ENCODE data around the gene CALML6. TPM values are rescaled to one million over a fixed set of nuclear protein-coding genes. Genes with fewer than 3 reads are reported as not detected.

CALML6 gene
- total RNA-seq, 1 experiment from 2014 or later = 1.7 TPM

DNA sequence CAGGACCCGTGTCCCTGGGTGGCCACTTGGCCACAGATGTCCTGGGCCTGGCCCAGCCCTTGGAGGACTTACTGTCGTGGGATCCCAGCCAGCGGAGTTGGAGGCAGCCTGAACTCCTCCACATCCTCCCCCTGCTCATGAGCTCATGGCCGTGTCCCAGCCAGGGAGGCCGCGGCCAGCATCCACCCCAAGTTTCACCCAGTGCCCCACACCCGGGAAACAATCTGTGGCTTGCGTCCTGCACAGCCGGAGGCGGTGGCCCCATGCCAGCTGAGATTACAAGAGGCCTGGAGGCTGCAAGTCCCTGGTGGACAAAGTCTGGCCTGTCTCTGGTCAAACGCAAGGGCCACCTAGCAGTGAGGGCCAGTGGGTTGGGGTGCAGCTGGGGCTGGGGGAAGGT is 31.5 kb downstream of the CALML6 start:
- H3K18ac ChIP-seq (ENCODE audit: insufficient read length, low read depth, low read length) = no peak overlapping the region

More for the DNA sequence above, 31.5 kb downstream of the CALML6 start:
- Histone ChIP-seq H3K27me3 (ENCODE audit: insufficient read depth, low read length) (no peaks in the 10 kb centered on the region), H2BK20ac (ENCODE audit: low read depth, low read length, poor library complexity, severe bottlenecking) (no peak overlapping the region), H2BK12ac (ENCODE audit: insufficient read length, low read depth, low read length) (no peak overlapping the region), H3K23me2 (ENCODE audit: insufficient read length, low read depth, low read length, poor library complexity, severe bottlenecking) (no peaks in the 10 kb centered on the region), H3T11ph (ENCODE audit: low read length) (no peak overlapping the region), H3K14ac (ENCODE audit: insufficient read depth, low read length) (no peak overlapping the region), H3K4me2 (ENCODE audit: insufficient read depth, insufficient read length, low read length) (no peak overlapping the region), H2BK120ac (ENCODE audit: low read depth, low read length, poor library complexity, severe bottlenecking) (no peak overlapping the region), H4K91ac (ENCODE audit: insufficient read length, low read depth, low read length) (no peak overlapping the region), H4K5ac (ENCODE audit: insufficient read length, low read depth, low read length) (no peak overlapping the region), H4K20me1 (ENCODE audit: control insufficient read depth, insufficient read depth, insufficient read length) (peaks cover 3% of the 10 kb centered on the region), H4K8ac (replicated peaks; ENCODE audit: insufficient read length, low read depth, low read length) (no peak overlapping the region), H3K79me2 (ENCODE audit: insufficient read depth, low read length) (no peaks in the 10 kb centered on the region), H3K79me1 (ENCODE audit: insufficient read depth, low read depth, low read length, poor library complexity, severe bottlenecking) (no peaks in the 10 kb centered on the region), H3K4ac (ENCODE audit: low read depth, low read length) (no peak overlapping the region), H3K27ac (ENCODE audit: insufficient read length, low read depth, low read length) (no peak overlapping the region), H2AFZ (ENCODE audit: low read length) (no peak overlapping the region), H3K23ac (ENCODE audit: insufficient read length, low read depth, low read length) (no peak overlapping the region), H3K4me1 (ENCODE audit: insufficient read depth, low read length) (no peaks in the 10 kb centered on the region), H2BK5ac (ENCODE audit: insufficient read length, low read length) (no peak overlapping the region), H2BK15ac (ENCODE audit: low read depth, low read length) (no peak overlapping the region), H3K9ac (ENCODE audit: extremely low read depth, insufficient read length, low read length) (no peak overlapping the region), H2AK5ac (ENCODE audit: insufficient read length, low read length) (no peak overlapping the region), H3K9me3 (ENCODE audit: control insufficient read depth, low read depth, low read length) (no peaks in the 10 kb centered on the region), H3K56ac (ENCODE audit: insufficient read length, low read depth, low read length) (no peak overlapping the region)
- Mint-ChIP-seq H3K4me1 (peaks cover 4 to 10% of the 10 kb centered on the region in 2 experiments; a peak in 3 of 4 replicates), H3K36me3 (ENCODE audit: insufficient read depth in 1 of 3, low read depth in 3 of 3) (no peaks in the 10 kb centered on the region), H3K27me3 (ENCODE audit: low read depth) (peaks cover 10% of the 10 kb centered on the region), H3K9me3 (peaks cover 2 to 3% of the 10 kb centered on the region in 2 experiments; a peak in 2 of 5 replicates), H3K27ac (no peak overlapping the region), H3K4me3 (no peak overlapping the region)
- DNase-seq = no peak
- TF ChIP-seq, protein P1, sequence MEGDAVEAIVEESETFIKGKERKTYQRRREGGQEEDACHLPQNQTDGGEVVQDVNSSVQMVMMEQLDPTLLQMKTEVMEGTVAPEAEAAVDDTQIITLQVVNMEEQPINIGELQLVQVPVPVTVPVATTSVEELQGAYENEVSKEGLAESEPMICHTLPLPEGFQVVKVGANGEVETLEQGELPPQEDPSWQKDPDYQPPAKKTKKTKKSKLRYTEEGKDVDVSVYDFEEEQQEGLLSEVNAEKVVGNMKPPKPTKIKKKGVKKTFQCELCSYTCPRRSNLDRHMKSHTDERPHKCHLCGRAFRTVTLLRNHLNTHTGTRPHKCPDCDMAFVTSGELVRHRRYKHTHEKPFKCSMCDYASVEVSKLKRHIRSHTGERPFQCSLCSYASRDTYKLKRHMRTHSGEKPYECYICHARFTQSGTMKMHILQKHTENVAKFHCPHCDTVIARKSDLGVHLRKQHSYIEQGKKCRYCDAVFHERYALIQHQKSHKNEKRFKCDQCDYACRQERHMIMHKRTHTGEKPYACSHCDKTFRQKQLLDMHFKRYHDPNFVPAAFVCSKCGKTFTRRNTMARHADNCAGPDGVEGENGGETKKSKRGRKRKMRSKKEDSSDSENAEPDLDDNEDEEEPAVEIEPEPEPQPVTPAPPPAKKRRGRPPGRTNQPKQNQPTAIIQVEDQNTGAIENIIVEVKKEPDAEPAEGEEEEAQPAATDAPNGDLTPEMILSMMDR (conservative IDR thresholded peaks at IDR 0.05) = no peak
- WGBS (ENCODE audit: extremely low coverage, insufficient read length, low lambda C conversion rate) = no CpG with 5 or more reads among the region's 11 CpGs

All from H9 (cell line).